GM12891 (cell line): Measurements from ENCODE around the gene ANKRD34B.

Source experiments
- POLR2A ChIP-seq: IDR thresholded peaks from 2 replicates; pipeline ENCODE4 v1.6.1; 2011; ENCODE audit warnings: low read depth, low read length, control low read depth
- POU2F2 ChIP-seq: IDR thresholded peaks from 2 replicates; pipeline ENCODE4 v1.6.1; 2011; ENCODE audit warnings: low read depth, mild to moderate bottlenecking, control low read depth, low read length, moderate library complexity
- TAF1 ChIP-seq: IDR thresholded peaks from 2 replicates; pipeline ENCODE4 v1.6.1; 2011; ENCODE audit warnings: low read depth, low read length, control low read depth

DNA sequence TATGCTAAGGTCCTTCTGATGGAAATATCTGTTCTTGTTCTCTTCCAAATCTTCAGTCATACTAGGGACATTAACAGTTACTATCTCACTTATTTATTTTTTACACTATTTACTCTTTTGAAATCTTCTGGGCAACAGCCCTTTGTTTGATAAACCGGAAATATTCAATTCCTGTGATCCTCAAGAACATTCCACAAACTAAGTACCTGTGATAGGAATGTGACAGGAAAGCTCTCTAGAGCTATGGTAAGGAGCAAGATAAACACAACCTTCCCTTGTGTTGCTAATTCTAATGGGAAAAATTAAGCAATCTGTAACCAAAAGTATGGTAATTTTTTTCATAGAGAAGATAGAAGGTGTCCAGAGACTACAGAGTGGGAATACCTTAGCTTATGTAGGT, 22.0 kb upstream of the ANKRD34B start:
- TF ChIP-seq TAF1 (no peak), POLR2A (no peak), POU2F2 (no peak)
